Liver (tissue), 9 donors: ENCODE results near the gene BLOC1S3. TPM values are rescaled to one million over a fixed set of nuclear protein-coding genes. Genes with fewer than 3 reads are reported as not detected.
"Not testable (repeated sequence)": the region's sequence is repeated elsewhere in the genome, so short reads cannot be mapped to it uniquely, and the experiment has no call there.

Experiments used
- DNase-seq: peaks from one replicate; pipeline ENCODE4 v3.0.0-alpha.2; 2017; ENCODE audit warnings: low spot score
- H3K27ac ChIP-seq, 2 donors: one replicate each; pipeline ENCODE4 v1.7.0; 2013; ENCODE audit warnings: inconsistent platforms in 2 of 2, low read length in 2 of 2, control low read depth in 1 of 2, low read depth in 1 of 2, mild to moderate bottlenecking in 1 of 2
- H3K27me3 ChIP-seq, 4 donors: one replicate each; pipeline versions ENCODE4 v1.6.1 to v1.7.0; 2013; ENCODE audit warnings: low read length in 3 of 4, inconsistent platforms in 1 of 4, mild to moderate bottlenecking in 1 of 4, moderate library complexity in 1 of 4; ENCODE audit not compliant: control insufficient read depth in 4 of 4, insufficient read depth in 4 of 4
- H3K36me3 ChIP-seq, 4 donors: one replicate each; pipeline versions ENCODE4 v1.6.1 to v1.7.0; 2013; ENCODE audit warnings: low read length in 3 of 4, mild to moderate bottlenecking in 3 of 4, low read depth in 1 of 4, moderate library complexity in 1 of 4; ENCODE audit not compliant: control insufficient read depth in 4 of 4, insufficient read depth in 3 of 4
- H3K4me1 ChIP-seq, 4 donors: one replicate each; pipeline versions ENCODE4 v1.6.1 to v1.7.0; 2013; ENCODE audit warnings: low read length in 3 of 4, mild to moderate bottlenecking in 3 of 4, moderate library complexity in 1 of 4; ENCODE audit not compliant: control insufficient read depth in 4 of 4, insufficient read depth in 4 of 4
- H3K4me3 ChIP-seq, 3 donors: one replicate each; pipeline versions ENCODE4 v1.6.1 to v1.7.0; 2013; ENCODE audit warnings: low read length in 3 of 3, control low read depth in 1 of 3, low read depth in 1 of 3, mild to moderate bottlenecking in 1 of 3
- H3K9ac ChIP-seq, 2 donors: one replicate each; pipeline ENCODE4 v1.7.0; 2013; ENCODE audit warnings: low read length in 2 of 2, mild to moderate bottlenecking in 2 of 2, moderate library complexity in 2 of 2, control low read depth in 1 of 2, low read depth in 1 of 2
- H3K9me3 ChIP-seq, 4 donors: one replicate each; pipeline versions ENCODE4 v1.6.1 to v1.7.0; 2013; ENCODE audit warnings: low read length in 3 of 4; ENCODE audit not compliant: control insufficient read depth in 4 of 4
- EGR1 ChIP-seq, 2 donors: IDR thresholded peaks; 2 replicates each; pipeline ENCODE4 v1.6.1; 2016 to 2018; ENCODE audit warnings: antibody characterized with exemption in 2 of 2, low read depth in 2 of 2
- HNF4A ChIP-seq, 2 donors: conservative IDR thresholded peaks; 2 replicates each; pipeline ENCODE4 v1.6.1; 2016; ENCODE audit warnings: antibody characterized with exemption in 2 of 2, mild to moderate bottlenecking in 2 of 2
- NR2F2 ChIP-seq: IDR thresholded peaks from 2 replicates; pipeline ENCODE4 v1.6.1; 2016; ENCODE audit warnings: antibody characterized with exemption
- RXRA ChIP-seq, 2 donors: IDR thresholded peaks; 2 replicates each; pipeline ENCODE4 v1.6.1; 2017 to 2018; ENCODE audit warnings: antibody characterized with exemption in 2 of 2, mild to moderate bottlenecking in 1 of 2
- WGBS: extraction: QIAGEN DNeasy Blood & Tissue Kit; methylation state at CpG from one replicate; pipeline ENCODE4 v1.1.7; 2013; 5-methylcytosine and 5-hydroxymethylcytosine counted together
- polyA plus RNA-seq, 2 donors: library from polyadenylated mRNA; stranded (reverse) in 1 of 2; unstranded in 1 of 2; fragments of 200-250 nt in 1 of 2; fragments of >200 nt in 1 of 2; fragmentation: Nextera tagmentation in 1 of 2; extraction: Ambion mirVana in 1 of 2; gene quantifications; one replicate each; pipeline versions ENCODE4 v1.2.1 to v1.2.3, GENCODE V29; 2013 to 2015
- total RNA-seq, 2 donors: library from RNA; depleted of rRNA; stranded (reverse); fragments of >200 nt; gene quantifications; one replicate each; pipeline ENCODE4 v1.2.3, GENCODE V29; 2014
- TF ChIP-seq, protein P1 (sequence below): IDR thresholded peaks from 2 replicates; pipeline ENCODE4 v1.6.1; 2016; ENCODE audit warnings: antibody characterized with exemption, mild to moderate bottlenecking
- TF ChIP-seq, protein P2 (sequence below): IDR thresholded peaks from 2 replicates; pipeline ENCODE4 v1.6.1; 2016; ENCODE audit warnings: antibody characterized with exemption
- TF ChIP-seq, protein P3 (sequence below): IDR thresholded peaks from 2 replicates; pipeline ENCODE4 v1.6.1; 2016; ENCODE audit warnings: antibody characterized with exemption
- TF ChIP-seq, protein P4 (sequence below): IDR thresholded peaks from 2 replicates; pipeline ENCODE4 v1.6.1; 2016; ENCODE audit warnings: antibody characterized with exemption
- donor health status: healthy.
- donor health status: healthy.
- donor health status: healthy.
- donor health status: healthy.
- donor health status: healthy.

BLOC1S3 gene
- total and polyA plus RNA-seq, 4 donors = 2.7 to 4.6 (median 4.2) TPM

DNA sequence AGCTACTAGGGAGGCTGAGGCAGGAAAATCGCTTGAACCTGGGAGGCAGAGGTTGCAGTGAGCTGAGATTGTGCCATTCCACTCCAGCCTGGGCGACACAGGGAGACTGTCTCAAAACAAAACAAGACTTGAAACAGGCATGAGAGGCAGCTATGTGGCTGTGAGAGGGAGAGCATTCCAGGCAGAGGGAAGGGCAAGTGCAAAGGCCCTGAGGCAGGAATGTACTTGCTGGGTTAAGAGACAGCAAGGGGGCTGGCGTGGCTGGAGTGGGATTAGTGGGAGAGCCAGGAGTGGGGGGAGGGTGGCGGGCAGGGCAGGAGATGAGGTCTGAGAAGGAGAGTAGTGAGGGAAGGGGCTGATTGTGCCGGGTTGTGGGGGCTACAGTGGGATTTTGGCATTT lies 45.3 kb downstream of the BLOC1S3 start:
- no peak for DNase-seq
- Histone ChIP-seq H3K4me3 (no peak overlapping the region), H3K27me3 (no peaks in the 10 kb centered on the region), H3K9me3 (no peaks in the 10 kb centered on the region), H3K9ac (no peak overlapping the region), H3K27ac (no peak overlapping the region), H3K4me1 (no peaks in the 10 kb centered on the region), H3K36me3 (no peaks in the 10 kb centered on the region)
- WGBS = 93% methylated on average over 5 of the region's 5 CpGs
- TF ChIP-seq, protein P1, sequence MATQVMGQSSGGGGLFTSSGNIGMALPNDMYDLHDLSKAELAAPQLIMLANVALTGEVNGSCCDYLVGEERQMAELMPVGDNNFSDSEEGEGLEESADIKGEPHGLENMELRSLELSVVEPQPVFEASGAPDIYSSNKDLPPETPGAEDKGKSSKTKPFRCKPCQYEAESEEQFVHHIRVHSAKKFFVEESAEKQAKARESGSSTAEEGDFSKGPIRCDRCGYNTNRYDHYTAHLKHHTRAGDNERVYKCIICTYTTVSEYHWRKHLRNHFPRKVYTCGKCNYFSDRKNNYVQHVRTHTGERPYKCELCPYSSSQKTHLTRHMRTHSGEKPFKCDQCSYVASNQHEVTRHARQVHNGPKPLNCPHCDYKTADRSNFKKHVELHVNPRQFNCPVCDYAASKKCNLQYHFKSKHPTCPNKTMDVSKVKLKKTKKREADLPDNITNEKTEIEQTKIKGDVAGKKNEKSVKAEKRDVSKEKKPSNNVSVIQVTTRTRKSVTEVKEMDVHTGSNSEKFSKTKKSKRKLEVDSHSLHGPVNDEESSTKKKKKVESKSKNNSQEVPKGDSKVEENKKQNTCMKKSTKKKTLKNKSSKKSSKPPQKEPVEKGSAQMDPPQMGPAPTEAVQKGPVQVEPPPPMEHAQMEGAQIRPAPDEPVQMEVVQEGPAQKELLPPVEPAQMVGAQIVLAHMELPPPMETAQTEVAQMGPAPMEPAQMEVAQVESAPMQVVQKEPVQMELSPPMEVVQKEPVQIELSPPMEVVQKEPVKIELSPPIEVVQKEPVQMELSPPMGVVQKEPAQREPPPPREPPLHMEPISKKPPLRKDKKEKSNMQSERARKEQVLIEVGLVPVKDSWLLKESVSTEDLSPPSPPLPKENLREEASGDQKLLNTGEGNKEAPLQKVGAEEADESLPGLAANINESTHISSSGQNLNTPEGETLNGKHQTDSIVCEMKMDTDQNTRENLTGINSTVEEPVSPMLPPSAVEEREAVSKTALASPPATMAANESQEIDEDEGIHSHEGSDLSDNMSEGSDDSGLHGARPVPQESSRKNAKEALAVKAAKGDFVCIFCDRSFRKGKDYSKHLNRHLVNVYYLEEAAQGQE = no peak
- no peak for TF ChIP-seq EGR1 (IDR thresholded peaks at IDR 0.05; ENCODE audit: low read depth in 2 of 2)
- TF ChIP-seq, protein P2, sequence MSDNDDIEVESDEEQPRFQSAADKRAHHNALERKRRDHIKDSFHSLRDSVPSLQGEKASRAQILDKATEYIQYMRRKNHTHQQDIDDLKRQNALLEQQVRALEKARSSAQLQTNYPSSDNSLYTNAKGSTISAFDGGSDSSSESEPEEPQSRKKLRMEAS = no peak
- TF ChIP-seq, protein P3, sequence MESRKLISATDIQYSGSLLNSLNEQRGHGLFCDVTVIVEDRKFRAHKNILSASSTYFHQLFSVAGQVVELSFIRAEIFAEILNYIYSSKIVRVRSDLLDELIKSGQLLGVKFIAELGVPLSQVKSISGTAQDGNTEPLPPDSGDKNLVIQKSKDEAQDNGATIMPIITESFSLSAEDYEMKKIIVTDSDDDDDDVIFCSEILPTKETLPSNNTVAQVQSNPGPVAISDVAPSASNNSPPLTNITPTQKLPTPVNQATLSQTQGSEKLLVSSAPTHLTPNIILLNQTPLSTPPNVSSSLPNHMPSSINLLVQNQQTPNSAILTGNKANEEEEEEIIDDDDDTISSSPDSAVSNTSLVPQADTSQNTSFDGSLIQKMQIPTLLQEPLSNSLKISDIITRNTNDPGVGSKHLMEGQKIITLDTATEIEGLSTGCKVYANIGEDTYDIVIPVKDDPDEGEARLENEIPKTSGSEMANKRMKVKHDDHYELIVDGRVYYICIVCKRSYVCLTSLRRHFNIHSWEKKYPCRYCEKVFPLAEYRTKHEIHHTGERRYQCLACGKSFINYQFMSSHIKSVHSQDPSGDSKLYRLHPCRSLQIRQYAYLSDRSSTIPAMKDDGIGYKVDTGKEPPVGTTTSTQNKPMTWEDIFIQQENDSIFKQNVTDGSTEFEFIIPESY = no peak
- TF ChIP-seq, protein P4, sequence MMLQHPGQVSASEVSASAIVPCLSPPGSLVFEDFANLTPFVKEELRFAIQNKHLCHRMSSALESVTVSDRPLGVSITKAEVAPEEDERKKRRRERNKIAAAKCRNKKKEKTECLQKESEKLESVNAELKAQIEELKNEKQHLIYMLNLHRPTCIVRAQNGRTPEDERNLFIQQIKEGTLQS = no peak
- TF ChIP-seq HNF4A (conservative IDR thresholded peaks at IDR 0.05) = no peak
- no peak for TF ChIP-seq RXRA (IDR thresholded peaks at IDR 0.05)
- TF ChIP-seq NR2F2 = no peak

DNA sequence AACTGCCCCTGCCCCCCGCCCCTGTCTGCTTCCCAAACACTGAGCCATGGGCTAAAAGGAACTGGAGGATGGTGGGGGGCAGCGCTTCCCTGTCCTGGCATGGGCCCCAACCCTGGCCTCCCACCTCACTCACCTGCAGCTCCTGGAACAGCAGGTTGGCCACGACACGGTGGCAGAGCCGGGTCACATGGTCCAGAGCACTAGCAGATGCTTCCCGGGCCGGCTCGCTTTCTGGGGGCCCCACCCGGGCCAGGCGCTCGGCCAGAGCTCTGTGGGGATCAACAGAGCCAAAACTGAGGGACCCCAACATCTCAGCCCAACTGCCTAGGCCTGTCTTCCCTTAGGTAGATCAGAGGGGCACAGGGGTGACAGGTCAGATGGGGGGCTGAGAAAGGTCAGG lies 46.1 kb downstream of the BLOC1S3 start:
- DNase-seq = no peak
- H3K36me3 ChIP-seq = no peaks in the 10 kb centered on the region
- no peaks in the 10 kb centered on the region for H3K4me1 ChIP-seq
- 64% methylated on average over 11 of the region's 11 CpGs for WGBS
- no peak overlapping the region for H3K9ac ChIP-seq
- H3K4me3 ChIP-seq = no peak overlapping the region
- TF ChIP-seq, protein P2 = no peak
- H3K9me3 ChIP-seq = no peaks in the 10 kb centered on the region
- H3K27ac ChIP-seq = no peak overlapping the region
- H3K27me3 ChIP-seq = no peaks in the 10 kb centered on the region

DNA sequence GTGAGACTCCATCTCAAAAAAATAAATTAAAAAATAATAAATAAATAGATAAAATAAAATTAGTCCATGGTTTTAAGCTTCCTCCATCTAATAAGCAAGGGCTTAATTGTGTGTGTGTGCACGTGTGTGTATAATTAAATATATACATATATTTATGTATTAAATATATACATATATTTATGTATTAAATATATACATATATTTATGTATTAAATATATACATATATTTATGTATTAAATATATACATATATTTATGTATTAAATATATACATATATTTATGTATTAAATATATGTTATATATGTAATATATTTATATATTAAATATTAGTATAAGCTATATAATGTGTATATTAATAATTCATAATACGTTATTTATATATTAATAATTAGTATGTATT lies 50.5 kb downstream of the BLOC1S3 start:
- H3K9ac ChIP-seq, H3K27ac ChIP-seq, H3K27me3 ChIP-seq, H3K9me3 ChIP-seq, H3K36me3 ChIP-seq, DNase-seq, H3K4me3 ChIP-seq, H3K4me1 ChIP-seq: not testable (repeated sequence)
- WGBS = 77% methylated on average over 2 of the region's 2 CpGs

Other genes with a start within 250 kb of the BLOC1S3 start
- 100 to 1,000 TPM in 1 of 2 donors, 1 to 10 TPM in 1; 1.0 to 131 TPM for gene APOC4, start 236.5 kb upstream of the BLOC1S3 start, total RNA-seq
- 100 to 1,000 TPM; 418 to 420 TPM for gene APOC4, start 236.5 kb upstream of the BLOC1S3 start, polyA plus RNA-seq
- gene APOC2, start 232.7 kb upstream of the BLOC1S3 start, total RNA-seq = 1,000 to 10,000 TPM in 1 of 2 donors, 100 to 1,000 TPM in 1; 660 to 1,200 TPM
- 1,000 to 10,000 TPM; 2,878 to 3,399 TPM for gene APOC2, start 232.7 kb upstream of the BLOC1S3 start, polyA plus RNA-seq
- 10 to 100 TPM; 46.2 to 56.7 TPM for gene CLPTM1, start 223.4 kb upstream of the BLOC1S3 start, total RNA-seq
- 10 to 100 TPM; 35.8 to 94.5 TPM for gene CLPTM1, start 223.4 kb upstream of the BLOC1S3 start, polyA plus RNA-seq
- gene RELB, start 177.3 kb upstream of the BLOC1S3 start, total RNA-seq = 1 to 10 TPM; 2.2 to 4.9 TPM
- 1 to 10 TPM; 1.4 to 3.1 TPM for gene RELB, start 177.3 kb upstream of the BLOC1S3 start, polyA plus RNA-seq
- 10 to 100 TPM; 13.0 to 44.3 TPM for gene CLASRP, start 139.7 kb upstream of the BLOC1S3 start, total RNA-seq
- 10 to 100 TPM in 1 of 2 donors, 1 to 10 TPM in 1; 9.0 to 12.6 TPM for gene CLASRP, start 139.7 kb upstream of the BLOC1S3 start, polyA plus RNA-seq
- gene ZNF296, start 102.3 kb upstream of the BLOC1S3 start, total RNA-seq = under 1 TPM; 0.17 to 0.42 TPM
- under 1 TPM in 1 of 2 donors, not detected in 1; 0.16 TPM for gene ZNF296, start 102.3 kb upstream of the BLOC1S3 start, polyA plus RNA-seq
- gene GEMIN7, start 99.5 kb upstream of the BLOC1S3 start, total RNA-seq = 10 to 100 TPM; 10.0 to 16.2 TPM
- 10 to 100 TPM; 22.7 to 25.2 TPM for gene GEMIN7, start 99.5 kb upstream of the BLOC1S3 start, polyA plus RNA-seq
- gene PPP1R37, start 85.6 kb upstream of the BLOC1S3 start, total RNA-seq = 10 to 100 TPM in 1 of 2 donors, 1 to 10 TPM in 1; 9.8 to 10.4 TPM
- 1 to 10 TPM; 1.8 to 8.7 TPM for gene PPP1R37, start 85.6 kb upstream of the BLOC1S3 start, polyA plus RNA-seq
- gene NKPD1, start 17.8 kb upstream of the BLOC1S3 start, total RNA-seq = not detected
- not detected for gene NKPD1, start 17.8 kb upstream of the BLOC1S3 start, polyA plus RNA-seq
- 10 to 100 TPM; 14.8 to 15.5 TPM for gene TRAPPC6A, start 547 bp upstream of the BLOC1S3 start, total RNA-seq
- 10 to 100 TPM; 41.7 to 52.2 TPM for gene TRAPPC6A, start 547 bp upstream of the BLOC1S3 start, polyA plus RNA-seq
- 1 to 10 TPM; 4.0 to 7.3 TPM for gene EXOC3L2, start 66.6 kb downstream of the BLOC1S3 start, total RNA-seq
- 1 to 10 TPM; 1.3 to 4.2 TPM for gene EXOC3L2, start 66.6 kb downstream of the BLOC1S3 start, polyA plus RNA-seq
- 1 to 10 TPM; 3.5 to 8.6 TPM for gene MARK4, start 72.5 kb downstream of the BLOC1S3 start, total RNA-seq
- 10 to 100 TPM in 1 of 2 donors, 1 to 10 TPM in 1; 3.5 to 11.1 TPM for gene MARK4, start 72.5 kb downstream of the BLOC1S3 start, polyA plus RNA-seq
- under 1 TPM; 0.17 to 0.37 TPM for gene CKM, start 144.1 kb downstream of the BLOC1S3 start, total RNA-seq
- gene CKM, start 144.1 kb downstream of the BLOC1S3 start, polyA plus RNA-seq = under 1 TPM in 1 of 2 donors, not detected in 1; 0.05 TPM
- gene KLC3, start 162.0 kb downstream of the BLOC1S3 start, total RNA-seq = 1 to 10 TPM in 1 of 2 donors, under 1 TPM in 1; 0.08 to 1.3 TPM
- gene KLC3, start 162.0 kb downstream of the BLOC1S3 start, polyA plus RNA-seq = under 1 TPM in 1 of 2 donors, not detected in 1; 0.08 TPM
- 1 to 10 TPM; 8.3 to 8.7 TPM for gene ERCC2, start 191.8 kb downstream of the BLOC1S3 start, total RNA-seq
- 1 to 10 TPM; 3.3 to 8.2 TPM for gene ERCC2, start 191.8 kb downstream of the BLOC1S3 start, polyA plus RNA-seq
- 1 to 10 TPM in 1 of 2 donors, under 1 TPM in 1; 0.51 to 6.5 TPM for gene PPP1R13L, start 226.3 kb downstream of the BLOC1S3 start, total RNA-seq
- gene PPP1R13L, start 226.3 kb downstream of the BLOC1S3 start, polyA plus RNA-seq = 1 to 10 TPM; 3.3 to 7.7 TPM
- gene POLR1G, start 227.9 kb downstream of the BLOC1S3 start, total RNA-seq = 1 to 10 TPM; 1.9 TPM
- gene POLR1G, start 227.9 kb downstream of the BLOC1S3 start, polyA plus RNA-seq = 1 to 10 TPM; 1.1 to 2.4 TPM
- 10 to 100 TPM; 19.3 to 24.7 TPM for gene ERCC1, start 245.1 kb downstream of the BLOC1S3 start, total RNA-seq
- gene ERCC1, start 245.1 kb downstream of the BLOC1S3 start, polyA plus RNA-seq = 10 to 100 TPM; 19.2 to 28.7 TPM